SK-N-MC (cell line): ENCODE measurements around the gene TMEM132D.

ENCODE experiments used
- EZH2 ChIP-seq: fragments of 200-600 bp; sonication (generic); IDR thresholded peaks from one replicate; pipeline ENCODE4 v1.6.1; 2017; ENCODE audit warnings: antibody characterized with exemption
- FOXP2 ChIP-seq: optimal IDR thresholded peaks from 2 replicates; pipeline ENCODE3; 2011; ENCODE audit warnings: mild to moderate bottlenecking, moderate library complexity; ENCODE audit not compliant: insufficient read depth; ENCODE audit errors: extremely low read length, control extremely low read depth
- POLR2AphosphoS5 ChIP-seq: IDR thresholded peaks from 2 replicates; pipeline ENCODE4 v1.6.1; 2012; ENCODE audit warnings: mild to moderate bottlenecking, low read depth, low read length, borderline replicate concordance

DNA sequence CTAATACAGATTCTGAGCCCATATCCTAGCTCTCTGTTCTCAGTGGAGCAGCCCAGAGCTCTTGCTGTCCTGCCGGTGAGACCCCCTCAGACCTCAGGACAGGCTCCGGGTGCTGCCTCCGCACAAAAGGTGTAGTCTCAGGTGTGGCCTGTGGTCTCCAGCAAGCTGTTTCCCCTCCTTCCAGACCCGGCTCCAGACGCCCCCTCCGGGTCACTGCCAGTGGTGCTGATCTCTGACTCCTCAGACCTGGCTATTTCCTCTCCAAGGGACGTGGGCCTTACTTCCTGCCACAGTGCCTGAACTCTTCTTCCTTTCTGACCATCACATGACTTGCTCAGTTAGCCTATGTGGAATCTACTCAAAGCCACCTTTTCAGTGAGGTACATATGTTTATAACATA, 713.0 kb downstream of the TMEM132D start:
- TF ChIP-seq POLR2AphosphoS5 (no peak), EZH2 (no peak), FOXP2 (no peak)
